ENCODE measurements around the gene BRK1. TPM values are rescaled to one million over a fixed set of nuclear protein-coding genes. Genes with fewer than 3 reads are reported as not detected.
"Not testable (repeated sequence)": the region's sequence is repeated elsewhere in the genome, so short reads cannot be mapped to it uniquely, and the experiment has no call there.

BRK1 gene
- total RNA-seq, 4 donors from 2014 or later, result 107 to 148 (median 142) TPM

- peaks cover 18 to 40% (median 35%) of the 10 kb centered on the region in 4 donors for H3K4me1 ChIP-seq
- H3K36me3 ChIP-seq, result peaks cover 6 to 54% (median 10%) of the 10 kb centered on the region in 4 donors
- no peak for TF ChIP-seq EP300 (IDR thresholded peaks at IDR 0.05)
- no peaks in the 10 kb centered on the region for H3K27me3 ChIP-seq
- no peaks in the 10 kb centered on the region for H3K9me3 ChIP-seq
- 90% methylated on average over 2 of the region's 2 CpGs for WGBS
- H3K27ac ChIP-seq (replicated peaks in 1 of 4), result no peak overlapping the region
- intact Hi-C loops (cut with DNase I), result no loop called here
- no peak overlapping the region for H3K4me3 ChIP-seq
- DNase-seq (ENCODE audit: extremely low spot score), result no peak
These were observed 5.6 kb downstream of the BRK1 start for GRCh38 chr3:10121064-10121463.

DNA sequence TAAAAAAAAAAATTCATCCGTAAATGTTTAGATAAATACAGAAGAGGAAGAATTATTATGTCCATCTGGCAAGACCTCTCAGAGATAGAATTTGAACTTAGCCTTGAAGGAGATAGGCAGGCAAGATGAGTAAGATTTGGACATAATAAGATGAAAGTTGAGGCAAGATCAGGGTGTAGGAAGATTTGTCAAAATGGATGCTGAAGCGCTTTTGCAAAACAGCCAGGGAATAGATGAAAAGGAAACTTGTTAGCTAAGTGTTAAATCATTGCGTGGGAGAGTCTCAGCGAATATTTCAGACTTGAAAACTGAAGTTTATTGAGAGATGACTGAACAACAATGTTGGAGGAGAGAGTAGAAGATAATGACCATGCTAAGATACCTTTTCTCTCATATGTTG is 7.2 kb downstream of the BRK1 start:
- H3K4me3 ChIP-seq, result no peak overlapping the region
- WGBS, result 88% methylated on average over 4 of the region's 4 CpGs
- H3K9me3 ChIP-seq, result no peaks in the 10 kb centered on the region
- H3K27me3 ChIP-seq, result no peaks in the 10 kb centered on the region
- H3K36me3 ChIP-seq, result peaks cover 23 to 71% (median 26%) of the 10 kb centered on the region in 4 donors
- DNase-seq (ENCODE audit: extremely low spot score), result no peak
- intact Hi-C loops (cut with DNase I), result no loop called here
- H3K4me1 ChIP-seq, result peaks cover 6 to 23% (median 18%) of the 10 kb centered on the region in 4 donors
- no peak for TF ChIP-seq POLR2AphosphoS5 (IDR thresholded peaks at IDR 0.05)
- no peak for TF ChIP-seq POLR2A (IDR thresholded peaks at IDR 0.05; ENCODE audit: low read depth)
- TF ChIP-seq, protein P1, sequence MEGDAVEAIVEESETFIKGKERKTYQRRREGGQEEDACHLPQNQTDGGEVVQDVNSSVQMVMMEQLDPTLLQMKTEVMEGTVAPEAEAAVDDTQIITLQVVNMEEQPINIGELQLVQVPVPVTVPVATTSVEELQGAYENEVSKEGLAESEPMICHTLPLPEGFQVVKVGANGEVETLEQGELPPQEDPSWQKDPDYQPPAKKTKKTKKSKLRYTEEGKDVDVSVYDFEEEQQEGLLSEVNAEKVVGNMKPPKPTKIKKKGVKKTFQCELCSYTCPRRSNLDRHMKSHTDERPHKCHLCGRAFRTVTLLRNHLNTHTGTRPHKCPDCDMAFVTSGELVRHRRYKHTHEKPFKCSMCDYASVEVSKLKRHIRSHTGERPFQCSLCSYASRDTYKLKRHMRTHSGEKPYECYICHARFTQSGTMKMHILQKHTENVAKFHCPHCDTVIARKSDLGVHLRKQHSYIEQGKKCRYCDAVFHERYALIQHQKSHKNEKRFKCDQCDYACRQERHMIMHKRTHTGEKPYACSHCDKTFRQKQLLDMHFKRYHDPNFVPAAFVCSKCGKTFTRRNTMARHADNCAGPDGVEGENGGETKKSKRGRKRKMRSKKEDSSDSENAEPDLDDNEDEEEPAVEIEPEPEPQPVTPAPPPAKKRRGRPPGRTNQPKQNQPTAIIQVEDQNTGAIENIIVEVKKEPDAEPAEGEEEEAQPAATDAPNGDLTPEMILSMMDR (IDR thresholded peaks at IDR 0.05), result no peak
- TF ChIP-seq EP300 (IDR thresholded peaks at IDR 0.05), result no peak
- no peak overlapping the region for H3K27ac ChIP-seq (replicated peaks in 1 of 4)

GRCh38 chr3:10135872-10136271 is 20.4 kb downstream of the BRK1 start:
- intact Hi-C loops (cut with DNase I); H3K27ac ChIP-seq (replicated peaks in 1 of 4); H3K4me1 ChIP-seq; DNase-seq (ENCODE audit: extremely low spot score); H3K4me3 ChIP-seq; H3K27me3 ChIP-seq; H3K36me3 ChIP-seq; H3K9me3 ChIP-seq: not testable (repeated sequence)
- WGBS, result 89% methylated on average over 8 of the region's 9 CpGs

DNA sequence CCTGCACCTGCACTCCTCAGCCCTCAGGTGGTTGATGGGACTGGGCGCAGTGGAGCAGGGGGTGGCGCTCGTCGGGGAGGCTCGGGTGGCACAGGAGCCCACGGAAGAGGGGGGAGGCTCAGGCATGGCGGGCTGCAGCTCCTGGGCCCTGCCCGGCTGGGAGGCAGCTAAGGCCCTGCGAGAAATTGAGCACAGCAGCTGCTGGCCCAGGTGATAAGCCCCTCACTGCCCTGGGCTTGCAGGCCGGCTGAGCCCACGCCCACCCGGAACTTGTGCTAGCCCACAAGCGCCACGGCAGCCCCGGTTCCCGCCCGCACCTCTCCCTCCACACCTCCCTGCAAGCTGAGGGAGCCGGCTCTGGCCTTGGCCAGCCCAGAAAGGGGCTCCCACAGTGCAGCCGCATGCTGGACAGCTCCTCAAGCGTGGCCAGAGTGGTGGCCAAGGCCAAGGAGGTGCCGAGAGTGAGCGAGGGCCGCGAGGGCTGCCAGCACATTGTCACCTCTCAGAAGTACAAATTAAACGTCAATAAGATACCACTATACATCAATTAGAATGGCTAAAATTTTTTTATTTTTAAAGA is 21.0 kb downstream of the BRK1 start:
- no peak for DNase-seq (ENCODE audit: extremely low spot score)
- H3K27me3 ChIP-seq, result no peaks in the 10 kb centered on the region
- no peaks in the 10 kb centered on the region for H3K4me1 ChIP-seq
- H3K9me3 ChIP-seq, result no peaks in the 10 kb centered on the region
- H3K36me3 ChIP-seq, result no peaks in the 10 kb centered on the region
- WGBS, result 95% methylated on average over 16 of the region's 25 CpGs
- TF ChIP-seq, protein P1 (IDR thresholded peaks at IDR 0.05), result no peak
- TF ChIP-seq EP300 (IDR thresholded peaks at IDR 0.05) (no peak), POLR2A (IDR thresholded peaks at IDR 0.05; ENCODE audit: low read depth) (no peak), POLR2AphosphoS5 (IDR thresholded peaks at IDR 0.05) (no peak)
- no peak overlapping the region for H3K27ac ChIP-seq (replicated peaks in 1 of 4)
- H3K4me3 ChIP-seq, result no peak overlapping the region
- intact Hi-C loops (cut with DNase I), result no loop called here

GRCh38 chr3:10137178-10137577 is 21.7 kb downstream of the BRK1 start:
- DNase-seq (ENCODE audit: extremely low spot score), result no peak
- Histone ChIP-seq H3K27me3 (no peaks in the 10 kb centered on the region), H3K4me3 (no peak overlapping the region), H3K4me1 (no peaks in the 10 kb centered on the region), H3K27ac (replicated peaks in 1 of 4) (no peak overlapping the region), H3K36me3 (no peaks in the 10 kb centered on the region), H3K9me3 (no peaks in the 10 kb centered on the region)
- WGBS, result 82% methylated on average over 4 of the region's 4 CpGs
- intact Hi-C loops (cut with DNase I), result no loop called here
- TF ChIP-seq, protein P1 (IDR thresholded peaks at IDR 0.05), result no peak
- TF ChIP-seq POLR2A (IDR thresholded peaks at IDR 0.05; ENCODE audit: low read depth) (no peak), POLR2AphosphoS5 (IDR thresholded peaks at IDR 0.05) (no peak), EP300 (IDR thresholded peaks at IDR 0.05) (no peak)

All from esophagus muscularis mucosa (tissue), 4 donors.